Fibroblast of lung (primary cell): ENCODE results near the gene ABAT. TPM values are rescaled to one million over a fixed set of nuclear protein-coding genes. Genes with fewer than 3 reads are reported as not detected.

ENCODE experiments used
- DNase-seq, 2 donors: peaks; one replicate each; pipeline versions ENCODE4 v3.0.0 to v3.0.0-alpha.2; 2010; ENCODE audit warnings: low read depth in 2 of 2
- H2AFZ ChIP-seq: 2 replicates; pipeline ENCODE4 v1.5.1; 2012; ENCODE audit warnings: low read length, control low read depth, inconsistent platforms
- H3K27ac ChIP-seq: 2 replicates; pipeline ENCODE4 v1.5.1; 2011; ENCODE audit warnings: low read length, control low read depth; ENCODE audit not compliant: insufficient read depth
- H3K27me3 ChIP-seq: 2 replicates; pipeline ENCODE4 v1.5.1; 2011; ENCODE audit warnings: mild to moderate bottlenecking, low read length; ENCODE audit not compliant: control insufficient read depth, insufficient read depth
- H3K36me3 ChIP-seq: 2 replicates; pipeline ENCODE4 v1.5.1; 2011; ENCODE audit warnings: low read length; ENCODE audit not compliant: control insufficient read depth, insufficient read depth
- H3K4me1 ChIP-seq: 2 replicates; pipeline ENCODE4 v1.5.1; 2011; ENCODE audit warnings: low read length; ENCODE audit not compliant: control insufficient read depth, insufficient read depth; ENCODE audit errors: extremely low read depth
- H3K4me2 ChIP-seq: 2 replicates; pipeline ENCODE4 v1.5.1; 2011; ENCODE audit warnings: low read length, control low read depth; ENCODE audit not compliant: insufficient read depth; ENCODE audit errors: extremely low read depth
- H3K4me3 ChIP-seq, 4 experiments: fragments of 200-600 bp in 1 of 4; sonication (generic) in 1 of 4; replicated peaks in 1 of 4; 2 replicates each; pipeline ENCODE4 v1.5.1; 2011 to 2016; ENCODE audit warnings: low read length in 4 of 4, low read depth in 3 of 4, mild to moderate bottlenecking in 3 of 4, control low read depth in 2 of 4, inconsistent platforms in 1 of 4, mixed read lengths in 1 of 4; ENCODE audit not compliant: insufficient read depth in 1 of 4; ENCODE audit errors: control extremely low read depth in 1 of 4
- H3K79me2 ChIP-seq: 2 replicates; pipeline ENCODE4 v1.5.1; 2012; ENCODE audit warnings: mild to moderate bottlenecking, low read length, inconsistent platforms; ENCODE audit not compliant: control insufficient read depth, insufficient read depth
- H3K9ac ChIP-seq: 2 replicates; pipeline ENCODE4 v1.5.1; 2011; ENCODE audit warnings: mild to moderate bottlenecking, low read length, control low read depth; ENCODE audit not compliant: insufficient read depth
- H3K9me3 ChIP-seq: 2 replicates; pipeline ENCODE4 v1.5.1; 2012; ENCODE audit warnings: low read depth, low read length; ENCODE audit not compliant: control insufficient read depth, insufficient read depth
- H4K20me1 ChIP-seq: 2 replicates; pipeline ENCODE4 v1.5.1; 2011; ENCODE audit warnings: low read length; ENCODE audit not compliant: control insufficient read depth, insufficient read depth; ENCODE audit errors: extremely low read depth
- EZH2 ChIP-seq: IDR thresholded peaks from 2 replicates; pipeline ENCODE4 v1.5.1; 2012; ENCODE audit warnings: low read length, control low read depth, mild to moderate bottlenecking; ENCODE audit errors: missing control alignments
- polyA plus RNA-seq, 2 donors: library from polyadenylated mRNA; depleted of rRNA in 1 of 2; stranded (reverse) in 1 of 2; unstranded in 1 of 2; fragments of >200 nt; gene quantifications; 2 replicates each; pipeline ENCODE4 v1.2.1, GENCODE V29; 2011 to 2012; ENCODE audit warnings: missing spikeins in 1 of 2
- total RNA-seq: library from RNA; depleted of rRNA; stranded (reverse); fragments of >200 nt; gene quantifications from 2 replicates; pipeline ENCODE4 v1.2.1, GENCODE V29; 2014
- TF ChIP-seq, protein P1 (sequence below), 2 donors: IDR thresholded peaks in 1 of 2; conservative IDR thresholded peaks in 1 of 2; 1 replicate in 1 of 2; 2 replicates in 1 of 2; pipeline ENCODE4 v1.5.1; 2011 to 2012; ENCODE audit warnings: low read length in 2 of 2, control low read depth in 1 of 2, inconsistent platforms in 1 of 2, low read depth in 1 of 2, mild to moderate bottlenecking in 1 of 2

Gene ABAT
- total and polyA plus RNA-seq, 2 donors (not counting 1 experiment from before 2014, with no cell fraction given), result 1.8 TPM

DNA sequence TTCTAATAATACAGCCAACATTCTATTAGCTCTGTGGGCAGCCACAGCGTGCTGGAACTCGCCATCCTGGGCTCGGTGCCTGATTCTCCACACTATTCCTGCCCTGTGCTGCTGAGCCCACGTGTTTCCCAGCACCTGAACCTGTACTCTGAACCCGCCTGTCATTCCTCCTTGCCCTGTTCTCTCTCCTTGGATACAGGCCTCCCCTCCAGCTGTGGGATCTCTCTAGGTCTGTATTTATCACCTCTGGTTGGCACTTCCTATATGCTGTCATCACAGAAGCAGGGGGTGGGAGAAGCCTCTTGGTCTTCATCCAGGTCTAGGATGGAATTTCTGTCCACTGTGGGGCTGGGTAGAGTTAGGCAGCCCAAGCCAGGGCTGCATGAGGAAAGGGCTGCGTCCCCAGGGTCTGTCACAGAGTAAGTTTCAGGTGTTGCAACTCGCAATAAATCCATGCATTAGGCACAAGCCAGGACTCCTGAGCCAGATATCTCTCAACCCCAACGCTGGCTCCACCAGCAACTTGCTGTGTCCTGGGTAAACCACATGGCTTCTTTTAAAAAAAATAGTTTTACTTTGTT lies 56.0 kb downstream of the ABAT start:
- Histone ChIP-seq H3K9ac (no peak overlapping the region), H3K79me2 (no peaks in the 10 kb centered on the region), H3K27me3 (no peaks in the 10 kb centered on the region), H3K4me1 (no peaks in the 10 kb centered on the region), H3K27ac (no peak overlapping the region), H3K4me2 (no peak overlapping the region), H3K9me3 (no peaks in the 10 kb centered on the region), H2AFZ (no peak overlapping the region), H3K4me3 (no peak overlapping the region), H3K36me3 (no peaks in the 10 kb centered on the region), H4K20me1 (no peaks in the 10 kb centered on the region)
- no peak for DNase-seq
- TF ChIP-seq, protein P1, sequence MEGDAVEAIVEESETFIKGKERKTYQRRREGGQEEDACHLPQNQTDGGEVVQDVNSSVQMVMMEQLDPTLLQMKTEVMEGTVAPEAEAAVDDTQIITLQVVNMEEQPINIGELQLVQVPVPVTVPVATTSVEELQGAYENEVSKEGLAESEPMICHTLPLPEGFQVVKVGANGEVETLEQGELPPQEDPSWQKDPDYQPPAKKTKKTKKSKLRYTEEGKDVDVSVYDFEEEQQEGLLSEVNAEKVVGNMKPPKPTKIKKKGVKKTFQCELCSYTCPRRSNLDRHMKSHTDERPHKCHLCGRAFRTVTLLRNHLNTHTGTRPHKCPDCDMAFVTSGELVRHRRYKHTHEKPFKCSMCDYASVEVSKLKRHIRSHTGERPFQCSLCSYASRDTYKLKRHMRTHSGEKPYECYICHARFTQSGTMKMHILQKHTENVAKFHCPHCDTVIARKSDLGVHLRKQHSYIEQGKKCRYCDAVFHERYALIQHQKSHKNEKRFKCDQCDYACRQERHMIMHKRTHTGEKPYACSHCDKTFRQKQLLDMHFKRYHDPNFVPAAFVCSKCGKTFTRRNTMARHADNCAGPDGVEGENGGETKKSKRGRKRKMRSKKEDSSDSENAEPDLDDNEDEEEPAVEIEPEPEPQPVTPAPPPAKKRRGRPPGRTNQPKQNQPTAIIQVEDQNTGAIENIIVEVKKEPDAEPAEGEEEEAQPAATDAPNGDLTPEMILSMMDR (conservative IDR thresholded peaks at IDR 0.05 in 1 of 2, IDR thresholded peaks at IDR 0.05 in 1 of 2; ENCODE audit: low read depth in 1 of 2, low read length in 2 of 2), result no peak
- no peak for TF ChIP-seq EZH2

DNA sequence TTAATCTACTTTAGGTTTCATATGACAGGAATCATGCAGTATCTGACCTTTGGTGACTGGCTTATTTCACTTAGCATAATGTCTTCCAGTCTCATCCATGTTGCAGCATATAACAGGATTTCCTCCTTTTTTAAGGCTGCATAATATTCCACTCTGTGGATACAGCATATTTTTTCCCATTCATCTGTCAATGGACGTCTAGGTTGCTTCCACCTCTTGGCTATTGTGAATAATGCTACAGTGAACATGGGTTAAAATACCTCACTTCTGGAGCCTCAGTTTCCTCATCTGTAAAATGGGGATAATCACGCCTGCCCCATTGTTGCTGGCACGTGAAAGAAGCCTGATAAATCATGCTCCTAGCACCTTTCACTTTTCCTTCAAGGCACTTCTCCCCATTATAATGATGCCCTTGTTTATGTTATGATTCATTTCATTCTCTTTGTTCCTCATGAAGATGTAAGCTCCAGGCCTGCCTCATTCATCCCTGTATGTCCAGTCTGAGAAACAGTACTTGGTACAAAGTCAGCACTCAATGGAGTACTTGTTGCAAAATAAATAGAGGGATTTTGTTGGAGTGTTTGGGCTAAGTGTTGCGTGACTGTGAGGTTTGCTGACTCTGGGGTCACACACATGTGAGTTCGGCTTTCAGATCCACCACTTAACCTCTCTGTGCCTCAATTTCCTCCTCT lies 59.6 kb downstream of the ABAT start:
- Histone ChIP-seq H3K79me2 (no peaks in the 10 kb centered on the region), H3K36me3 (no peaks in the 10 kb centered on the region), H3K27ac (no peak overlapping the region), H3K4me2 (no peak overlapping the region), H3K9me3 (no peaks in the 10 kb centered on the region), H3K9ac (no peak overlapping the region), H2AFZ (no peak overlapping the region), H4K20me1 (no peaks in the 10 kb centered on the region), H3K4me3 (no peak overlapping the region), H3K27me3 (no peaks in the 10 kb centered on the region), H3K4me1 (no peaks in the 10 kb centered on the region)
- TF ChIP-seq, protein P1 (conservative IDR thresholded peaks at IDR 0.05 in 1 of 2, IDR thresholded peaks at IDR 0.05 in 1 of 2; ENCODE audit: low read depth in 1 of 2, low read length in 2 of 2), result no peak
- no peak for TF ChIP-seq EZH2
- DNase-seq, result no peak

DNA sequence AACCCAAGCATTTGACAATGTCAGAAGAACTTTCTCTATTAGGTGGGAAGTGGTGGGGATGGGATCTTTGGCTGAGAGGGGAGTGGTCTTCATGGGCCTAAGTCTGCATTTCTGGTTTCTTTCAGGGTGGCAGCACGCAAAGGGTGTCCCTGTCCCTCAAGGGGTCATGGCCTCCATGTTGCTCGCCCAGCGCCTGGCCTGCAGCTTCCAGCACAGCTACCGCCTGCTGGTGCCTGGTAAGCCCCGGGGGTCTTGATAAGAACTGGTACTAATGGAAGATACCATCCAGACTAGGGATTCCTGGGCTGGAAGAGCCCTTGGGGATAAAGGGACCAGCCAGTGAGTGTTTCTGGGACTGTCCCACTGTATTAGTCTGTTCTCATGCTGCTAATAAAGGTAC lies 61.2 kb downstream of the ABAT start:
- H3K4me1 ChIP-seq, result no peaks in the 10 kb centered on the region
- no peaks in the 10 kb centered on the region for H3K9me3 ChIP-seq
- H3K4me2 ChIP-seq, result no peak overlapping the region
- no peak overlapping the region for H3K27ac ChIP-seq
- no peak overlapping the region for H3K4me3 ChIP-seq
- H3K27me3 ChIP-seq, result no peaks in the 10 kb centered on the region
- H3K36me3 ChIP-seq, result no peaks in the 10 kb centered on the region
- H3K79me2 ChIP-seq, result no peaks in the 10 kb centered on the region
- no peaks in the 10 kb centered on the region for H4K20me1 ChIP-seq
- TF ChIP-seq EZH2, result no peak
- TF ChIP-seq, protein P1 (conservative IDR thresholded peaks at IDR 0.05 in 1 of 2, IDR thresholded peaks at IDR 0.05 in 1 of 2; ENCODE audit: low read depth in 1 of 2, low read length in 2 of 2), result no peak
- no peak overlapping the region for H2AFZ ChIP-seq
- H3K9ac ChIP-seq, result no peak overlapping the region
- DNase-seq, result no peak
